Stimulated activated CD8-positive, alpha-beta memory T cell treated with anti-CD3 and anti-CD28 coated beads, Interleukin-12 subunit alpha, Interleukin-12 subunit beta, amount 100 ng/mL, for 24 hours (primary cell): ENCODE measurements around the gene CLIP4.

Experiments used
- DNase-seq: peaks from one replicate; pipeline ENCODE4 v3.0.0-alpha.2; 2020; ENCODE audit errors: extremely low read depth

CLIP4 gene

GRCh38 chr2:29222381-29223179 is 107.4 kb downstream of the CLIP4 start:
- DNase-seq, result no peak

GRCh38 chr2:29223257-29223656 is 108.0 kb downstream of the CLIP4 start:
- DNase-seq, result no peak

GRCh38 chr2:29223851-29224692 is 108.9 kb downstream of the CLIP4 start:
- no peak for DNase-seq

- no peak for DNase-seq
Observed at GRCh38 chr2:29224693-29225551, 109.7 kb downstream of the CLIP4 start.

- DNase-seq, result no peak
Observed at GRCh38 chr2:29225814-29226213, 110.6 kb downstream of the CLIP4 start.

GRCh38 chr2:29226375-29226774 is 111.2 kb downstream of the CLIP4 start:
- no peak for DNase-seq

GRCh38 chr2:29226808-29227207 is 111.6 kb downstream of the CLIP4 start:
- DNase-seq, result no peak

GRCh38 chr2:29227935-29228675 is 112.9 kb downstream of the CLIP4 start:
- DNase-seq, result no peak

- no peak for DNase-seq
Observed at GRCh38 chr2:29228947-29229346, 113.7 kb downstream of the CLIP4 start.

GRCh38 chr2:29229640-29230039 is 114.4 kb downstream of the CLIP4 start:
- no peak for DNase-seq

- no peak for DNase-seq
Observed at GRCh38 chr2:29232041-29232440, 116.8 kb downstream of the CLIP4 start.

GRCh38 chr2:29233428-29233827 is 118.2 kb downstream of the CLIP4 start:
- no peak for DNase-seq

GRCh38 chr2:29235411-29235810 is 120.2 kb downstream of the CLIP4 start:
- DNase-seq, result no peak

- DNase-seq, result no peak
Observed at GRCh38 chr2:29236074-29236473, 120.9 kb downstream of the CLIP4 start.

GRCh38 chr2:29238497-29238896 is 123.3 kb downstream of the CLIP4 start:
- no peak for DNase-seq
